Measurements from ENCODE around the gene CLCN1.

Gene CLCN1

GRCh38 chr7:143272871-143273270 is 43.0 kb upstream of the CLCN1 start:
- Histone ChIP-seq H3K36me3 (ENCODE audit: insufficient read depth, low read length) (peaks cover 1% of the 10 kb centered on the region; the same call in 1 of the 2 replicates), H4K20me1 (ENCODE audit: insufficient read depth, low read length, poor library complexity, severe bottlenecking) (no peaks in the 10 kb centered on the region), H3K9me3 (ENCODE audit: insufficient read depth, low read depth, low read length) (no peaks in the 10 kb centered on the region), H2AFZ (ENCODE audit: low read length) (no peak overlapping the region), H3K4me1 (ENCODE audit: insufficient read depth, low read length, poor library complexity, severe bottlenecking) (no peaks in the 10 kb centered on the region), H3K4me3 (ENCODE audit: low read length, poor library complexity, severe bottlenecking) (no peak overlapping the region), H3K27me3 (ENCODE audit: insufficient read depth, low read length, poor library complexity, severe bottlenecking) (no peaks in the 10 kb centered on the region), H3K9me2 (replicated peaks; ENCODE audit: low read depth, low read length) (no peaks in the 10 kb centered on the region), H3K9ac (ENCODE audit: low read depth, low read length, poor library complexity, severe bottlenecking) (no peak overlapping the region), H3K79me2 (ENCODE audit: insufficient read depth, low read length) (no peaks in the 10 kb centered on the region), H3F3A (ENCODE audit: low read depth) (no peaks in the 10 kb centered on the region), H3K4me2 (ENCODE audit: low read depth, low read length, poor library complexity, severe bottlenecking) (no peak overlapping the region)
- TF ChIP-seq, protein P1, sequence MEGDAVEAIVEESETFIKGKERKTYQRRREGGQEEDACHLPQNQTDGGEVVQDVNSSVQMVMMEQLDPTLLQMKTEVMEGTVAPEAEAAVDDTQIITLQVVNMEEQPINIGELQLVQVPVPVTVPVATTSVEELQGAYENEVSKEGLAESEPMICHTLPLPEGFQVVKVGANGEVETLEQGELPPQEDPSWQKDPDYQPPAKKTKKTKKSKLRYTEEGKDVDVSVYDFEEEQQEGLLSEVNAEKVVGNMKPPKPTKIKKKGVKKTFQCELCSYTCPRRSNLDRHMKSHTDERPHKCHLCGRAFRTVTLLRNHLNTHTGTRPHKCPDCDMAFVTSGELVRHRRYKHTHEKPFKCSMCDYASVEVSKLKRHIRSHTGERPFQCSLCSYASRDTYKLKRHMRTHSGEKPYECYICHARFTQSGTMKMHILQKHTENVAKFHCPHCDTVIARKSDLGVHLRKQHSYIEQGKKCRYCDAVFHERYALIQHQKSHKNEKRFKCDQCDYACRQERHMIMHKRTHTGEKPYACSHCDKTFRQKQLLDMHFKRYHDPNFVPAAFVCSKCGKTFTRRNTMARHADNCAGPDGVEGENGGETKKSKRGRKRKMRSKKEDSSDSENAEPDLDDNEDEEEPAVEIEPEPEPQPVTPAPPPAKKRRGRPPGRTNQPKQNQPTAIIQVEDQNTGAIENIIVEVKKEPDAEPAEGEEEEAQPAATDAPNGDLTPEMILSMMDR (conservative IDR thresholded peaks at IDR 0.05; ENCODE audit: low read length) = no peak
- no peak for TF ChIP-seq EZH2phosphoT487 (IDR thresholded peaks at IDR 0.05; ENCODE audit: borderline replicate concordance)

GRCh38 chr7:143279186-143280098 is 36.5 kb upstream of the CLCN1 start:
- Histone ChIP-seq H3K4me3 (ENCODE audit: low read length, poor library complexity, severe bottlenecking) (no peak overlapping the region), H2AFZ (ENCODE audit: low read length) (no peak overlapping the region), H3K9me2 (replicated peaks; ENCODE audit: low read depth, low read length) (no peaks in the 10 kb centered on the region), H3K27me3 (ENCODE audit: insufficient read depth, low read length, poor library complexity, severe bottlenecking) (no peaks in the 10 kb centered on the region), H3K4me1 (ENCODE audit: insufficient read depth, low read length, poor library complexity, severe bottlenecking) (peaks cover 4% of the 10 kb centered on the region), H3K36me3 (ENCODE audit: insufficient read depth, low read length) (no peaks in the 10 kb centered on the region), H3K4me2 (ENCODE audit: low read depth, low read length, poor library complexity, severe bottlenecking) (no peak overlapping the region), H4K20me1 (ENCODE audit: insufficient read depth, low read length, poor library complexity, severe bottlenecking) (no peaks in the 10 kb centered on the region), H3K79me2 (ENCODE audit: insufficient read depth, low read length) (no peaks in the 10 kb centered on the region), H3K9ac (ENCODE audit: low read depth, low read length, poor library complexity, severe bottlenecking) (no peak overlapping the region), H3F3A (ENCODE audit: low read depth) (no peaks in the 10 kb centered on the region), H3K9me3 (ENCODE audit: insufficient read depth, low read depth, low read length) (no peaks in the 10 kb centered on the region)
- TF ChIP-seq EZH2phosphoT487 (IDR thresholded peaks at IDR 0.05; ENCODE audit: borderline replicate concordance) = no peak
- TF ChIP-seq, protein P1 (conservative IDR thresholded peaks at IDR 0.05; ENCODE audit: low read length) = no peak

DNA sequence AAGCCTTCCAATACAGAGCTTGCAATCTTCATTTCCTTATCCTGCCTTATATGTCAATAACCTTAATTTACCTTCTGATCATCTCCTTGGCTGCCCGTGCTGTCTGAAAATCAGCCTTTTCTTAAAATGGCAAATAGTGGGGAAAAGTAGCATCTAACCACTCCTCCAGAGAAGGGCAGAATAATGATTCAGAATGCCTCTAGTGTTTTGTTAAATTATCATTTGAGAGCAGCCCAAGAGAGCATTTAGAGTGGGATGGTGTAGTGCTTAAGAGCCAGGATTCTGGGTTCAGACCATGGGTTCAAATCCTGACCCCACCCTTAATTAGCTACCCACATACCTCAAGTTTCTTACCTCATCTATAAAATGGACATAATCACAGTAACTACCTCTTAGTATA is 35.8 kb upstream of the CLCN1 start:
- no peak for TF ChIP-seq EZH2phosphoT487 (IDR thresholded peaks at IDR 0.05; ENCODE audit: borderline replicate concordance)
- TF ChIP-seq, protein P1 (conservative IDR thresholded peaks at IDR 0.05; ENCODE audit: low read length) = no peak
- Histone ChIP-seq H3K36me3 (ENCODE audit: insufficient read depth, low read length) (no peaks in the 10 kb centered on the region), H3K27me3 (ENCODE audit: insufficient read depth, low read length, poor library complexity, severe bottlenecking) (no peaks in the 10 kb centered on the region), H3K4me3 (ENCODE audit: low read length, poor library complexity, severe bottlenecking) (no peak overlapping the region), H2AFZ (ENCODE audit: low read length) (no peak overlapping the region), H3K4me1 (ENCODE audit: insufficient read depth, low read length, poor library complexity, severe bottlenecking) (peaks cover 4% of the 10 kb centered on the region), H4K20me1 (ENCODE audit: insufficient read depth, low read length, poor library complexity, severe bottlenecking) (no peaks in the 10 kb centered on the region), H3K79me2 (ENCODE audit: insufficient read depth, low read length) (no peaks in the 10 kb centered on the region), H3F3A (ENCODE audit: low read depth) (no peaks in the 10 kb centered on the region), H3K4me2 (ENCODE audit: low read depth, low read length, poor library complexity, severe bottlenecking) (no peak overlapping the region), H3K9me3 (ENCODE audit: insufficient read depth, low read depth, low read length) (no peaks in the 10 kb centered on the region), H3K9ac (ENCODE audit: low read depth, low read length, poor library complexity, severe bottlenecking) (no peak overlapping the region), H3K9me2 (replicated peaks; ENCODE audit: low read depth, low read length) (no peaks in the 10 kb centered on the region)
